HG03460 (cell line): ENCODE data around the gene PSMC3.

Experiments used
- ATAC-seq: cut with Tn5 transposase; IDR thresholded peaks from one replicate; pipeline ENCODE4 v1.9.1; 2021; ENCODE audit not compliant: unreplicated experiment

Gene PSMC3

DNA sequence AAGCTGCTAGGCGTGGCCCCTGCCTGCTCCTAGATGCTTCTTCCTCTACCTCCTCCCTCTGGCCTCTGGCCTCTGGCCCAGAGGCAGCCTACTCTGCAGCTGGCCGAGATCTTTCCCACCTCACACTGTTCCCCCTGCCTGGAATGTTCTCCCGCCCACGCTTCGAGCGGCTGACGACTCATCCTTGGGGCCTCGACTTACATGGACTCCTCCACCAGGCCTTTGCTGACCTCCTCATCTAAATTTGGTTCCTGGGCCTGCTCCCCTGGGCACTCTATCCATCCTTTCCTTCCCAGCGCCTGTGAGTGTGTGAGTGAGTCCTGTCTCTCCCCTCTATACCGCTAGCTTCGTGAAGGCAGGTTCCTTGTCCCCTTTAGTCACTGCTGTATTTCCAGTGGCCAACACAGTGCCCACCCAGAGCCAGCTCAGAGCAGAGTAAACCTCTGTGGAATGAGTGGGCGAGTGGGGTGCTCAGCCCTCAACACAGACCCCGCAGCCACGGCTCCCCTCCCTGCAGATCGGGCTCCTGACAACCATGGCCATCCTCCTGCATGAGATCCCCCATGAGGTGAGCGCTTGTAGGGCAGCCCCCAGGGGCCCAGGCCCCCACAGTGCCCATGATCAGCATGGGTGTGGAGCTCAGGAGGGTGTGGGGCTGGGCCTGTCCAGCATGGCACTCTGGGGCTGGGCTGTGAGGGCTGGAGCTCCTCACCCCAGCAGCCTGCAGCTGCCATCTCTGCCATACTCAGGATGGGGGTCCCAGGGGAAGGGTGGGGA lies 12.1 kb downstream of the PSMC3 start:
- no peak for ATAC-seq

GRCh38 chr11:47413351-47413750 lies 12.9 kb downstream of the PSMC3 start:
- ATAC-seq, result no peak

DNA sequence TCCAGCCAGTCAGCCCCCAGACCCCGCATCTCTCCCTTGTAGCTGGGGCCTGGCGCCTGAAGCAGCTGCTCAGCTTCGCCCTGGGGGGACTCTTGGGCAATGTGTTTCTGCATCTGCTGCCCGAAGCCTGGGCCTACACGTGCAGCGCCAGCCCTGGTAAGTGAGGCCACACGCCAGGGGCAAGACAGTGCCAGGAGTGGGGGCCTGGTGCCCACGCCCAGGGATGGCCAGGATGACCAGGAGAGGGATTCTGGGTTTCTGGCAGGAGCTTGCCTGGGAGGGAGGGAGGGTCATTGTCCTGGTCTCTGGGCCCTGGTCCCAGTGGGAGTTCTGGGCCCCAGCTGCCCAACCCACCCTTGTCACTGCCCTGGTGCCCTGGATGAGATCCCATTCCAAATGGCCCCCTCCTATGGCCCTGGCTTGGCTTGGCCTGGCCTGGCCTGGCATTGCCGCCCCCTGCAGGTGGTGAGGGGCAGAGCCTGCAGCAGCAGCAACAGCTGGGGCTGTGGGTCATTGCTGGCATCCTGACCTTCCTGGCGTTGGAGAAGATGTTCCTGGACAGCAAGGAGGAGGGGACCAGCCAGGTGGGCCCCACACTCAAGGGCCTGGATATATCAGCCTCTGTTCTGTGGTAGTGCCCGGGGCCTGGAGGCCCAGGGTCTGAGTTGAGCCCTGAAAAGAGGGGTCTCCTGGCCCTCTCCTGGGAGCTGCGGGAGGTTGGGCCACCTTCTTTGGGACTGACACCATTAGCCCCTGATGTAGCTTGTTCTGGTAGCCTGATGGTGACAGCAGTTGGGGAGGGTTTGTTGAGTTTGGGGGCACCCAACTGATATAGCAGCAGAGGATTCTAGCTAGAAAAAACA lies 14.1 kb downstream of the PSMC3 start:
- ATAC-seq, result no peak

GRCh38 chr11:47410370-47411264 lies 15.6 kb downstream of the PSMC3 start:
- no peak for ATAC-seq

DNA sequence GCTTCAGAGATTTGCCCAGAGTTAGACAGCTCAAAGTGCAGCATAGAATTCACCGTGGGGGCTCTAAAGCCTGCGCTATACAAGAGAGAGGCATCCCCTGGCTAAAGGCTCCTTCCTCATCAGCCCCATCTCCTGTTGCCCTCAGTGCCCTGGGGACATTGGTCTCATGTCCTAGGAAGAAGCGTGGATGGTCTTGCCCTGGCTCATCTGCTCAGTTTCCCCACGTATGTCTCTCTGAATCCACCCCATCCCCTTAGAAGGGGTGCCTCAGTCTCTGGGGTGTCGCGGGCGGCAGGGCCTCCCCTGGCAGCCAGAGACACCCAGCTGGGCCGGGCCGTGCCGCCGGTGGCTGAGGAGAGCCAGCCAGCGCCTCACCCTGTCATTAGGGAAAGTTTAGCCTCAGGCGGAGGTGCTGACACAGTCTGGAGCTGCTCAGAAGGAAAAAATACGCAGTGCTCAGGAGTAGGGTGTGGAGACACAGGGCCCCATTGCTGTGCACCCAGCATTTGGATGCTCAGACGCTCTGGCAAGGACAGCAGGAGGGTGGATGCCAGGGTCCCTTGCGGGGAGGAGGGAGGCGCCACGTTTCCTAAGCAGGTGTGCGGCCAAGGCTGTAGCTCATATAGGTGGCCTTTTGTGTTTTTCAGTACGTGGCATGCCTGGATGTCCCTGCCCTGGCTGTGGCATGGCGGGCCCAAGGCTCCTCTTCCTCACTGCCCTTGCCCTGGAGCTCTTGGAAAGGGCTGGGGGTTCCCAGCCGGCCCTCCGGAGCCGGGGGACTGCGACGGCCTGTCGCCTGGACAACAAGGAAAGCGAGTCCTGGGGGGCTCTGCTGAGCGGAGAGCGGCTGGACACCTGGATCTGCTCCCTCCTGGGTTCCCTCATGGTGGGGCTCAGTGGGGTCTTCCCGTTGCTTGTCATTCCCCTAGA lies 16.5 kb downstream of the PSMC3 start:
- ATAC-seq, result no peak

GRCh38 chr11:47408598-47409439 lies 17.4 kb downstream of the PSMC3 start:
- no peak for ATAC-seq

DNA sequence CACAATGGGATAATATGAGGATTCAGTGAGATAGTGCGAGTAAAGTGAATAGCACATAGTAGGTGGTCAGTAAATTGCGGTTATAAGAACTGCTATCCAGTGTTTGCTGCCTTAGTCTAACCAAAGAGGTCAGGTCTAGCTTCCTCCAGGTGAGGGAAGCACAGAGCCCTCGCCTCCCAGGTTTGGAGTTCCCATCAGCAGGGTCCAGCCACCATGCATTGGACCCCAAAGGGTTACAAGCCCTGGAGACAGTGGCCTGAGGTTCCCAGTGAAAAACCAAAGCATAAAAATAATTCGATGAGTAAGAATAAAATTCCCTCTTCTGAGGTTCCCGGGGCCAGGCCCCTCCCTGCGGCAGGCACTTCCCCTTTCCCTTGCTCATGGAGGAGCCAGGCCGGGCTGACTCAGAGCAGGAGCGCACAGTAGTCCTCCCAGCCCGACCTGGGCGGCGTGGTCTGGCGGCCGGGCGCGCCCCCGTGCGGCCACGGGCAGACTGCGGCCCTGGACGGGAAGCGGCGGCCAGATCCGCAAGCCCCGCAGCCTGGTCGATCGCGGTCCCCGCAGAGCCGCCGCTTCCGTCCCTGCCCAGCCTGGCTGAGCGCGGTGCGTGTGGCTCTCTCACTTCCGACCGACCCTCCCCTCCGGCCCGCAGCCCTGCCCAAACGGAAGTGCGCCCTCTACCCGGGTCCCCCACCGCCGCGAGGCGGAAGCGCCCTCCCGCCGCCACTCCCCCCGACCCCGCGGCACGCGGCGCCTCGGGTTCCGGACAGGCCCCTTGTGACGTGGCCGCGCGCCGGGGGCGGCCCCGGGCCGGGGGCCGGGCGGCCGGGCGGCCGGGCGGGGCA lies 18.3 kb downstream of the PSMC3 start, which contains the start of gene SLC39A13:
Gene SLC39A13, plus strand, starts transcription at position 845 of the 845 bp plus-strand sequence. CDS start 1,505 bp downstream, outside the sequence.
- ATAC-seq, result peak; percentile 80

DNA sequence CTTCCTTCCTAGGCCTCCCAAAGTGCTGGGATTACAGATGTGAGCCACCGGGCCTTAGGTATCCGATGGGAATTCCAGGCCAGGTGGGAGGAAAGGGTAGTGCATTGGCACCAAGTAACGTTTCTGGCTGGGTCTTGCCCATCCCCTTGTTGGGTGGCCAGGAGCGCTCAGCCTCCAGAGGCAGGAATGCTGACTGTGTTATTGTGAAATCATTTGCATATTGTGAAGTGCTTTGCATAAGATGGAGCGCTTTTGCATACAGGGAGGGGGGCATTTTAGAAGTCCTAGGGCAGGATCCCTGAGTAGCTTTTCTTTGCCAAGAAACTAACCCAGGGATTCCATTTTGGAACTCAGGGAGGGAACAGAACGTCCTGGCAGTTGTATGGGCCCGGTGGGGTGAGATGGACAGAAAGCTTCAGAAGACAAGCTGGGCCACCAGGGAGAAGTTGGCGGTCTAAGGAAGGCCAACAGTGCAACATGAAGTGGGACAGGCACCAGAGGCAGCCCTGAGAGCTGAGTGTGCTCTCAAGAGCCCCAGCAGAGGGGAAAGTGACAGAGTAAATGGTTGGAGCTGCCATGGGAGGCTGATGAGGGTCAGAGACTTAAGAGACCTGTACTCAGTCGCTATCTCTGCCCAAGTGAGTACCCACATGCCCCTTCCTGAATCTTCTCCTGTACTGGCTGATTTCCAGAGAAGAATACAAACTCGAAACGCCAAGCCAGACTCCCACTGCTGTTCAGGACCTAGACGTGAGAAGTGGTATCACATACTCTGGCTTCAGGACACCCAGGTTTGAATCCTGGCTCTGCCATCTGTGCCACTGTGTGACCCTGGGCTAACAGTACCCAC lies 19.1 kb downstream of the PSMC3 start:
- ATAC-seq, result no peak

DNA sequence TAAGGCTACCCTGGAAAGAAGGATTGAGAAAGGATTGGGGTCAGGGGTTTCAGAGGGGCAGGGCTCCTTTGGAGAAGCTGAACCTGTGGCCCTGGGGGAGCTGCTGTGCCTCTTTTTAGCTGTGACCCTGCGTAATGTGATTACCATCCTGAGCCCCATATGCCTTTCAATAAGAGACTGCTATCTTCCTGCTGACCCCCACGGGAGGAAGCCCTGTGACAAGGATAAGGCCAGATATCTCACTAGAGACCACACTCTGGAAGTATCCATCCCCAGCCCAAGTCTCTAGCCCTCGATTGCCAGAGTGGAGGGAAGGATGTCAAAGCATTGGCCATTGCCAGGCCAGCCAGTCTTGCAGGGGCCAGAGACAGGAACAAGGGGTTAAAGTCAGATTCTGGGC lies 22.7 kb downstream of the PSMC3 start:
- no peak for ATAC-seq

- ATAC-seq, result no peak
Measured at GRCh38 chr11:47403135-47403534, 23.1 kb downstream of the PSMC3 start.

GRCh38 chr11:47400768-47401279 lies 25.4 kb downstream of the PSMC3 start:
- ATAC-seq, result peak; percentile 60

GRCh38 chr11:47399860-47400767 lies 26.1 kb downstream of the PSMC3 start:
- ATAC-seq, result peak; percentile 47

DNA sequence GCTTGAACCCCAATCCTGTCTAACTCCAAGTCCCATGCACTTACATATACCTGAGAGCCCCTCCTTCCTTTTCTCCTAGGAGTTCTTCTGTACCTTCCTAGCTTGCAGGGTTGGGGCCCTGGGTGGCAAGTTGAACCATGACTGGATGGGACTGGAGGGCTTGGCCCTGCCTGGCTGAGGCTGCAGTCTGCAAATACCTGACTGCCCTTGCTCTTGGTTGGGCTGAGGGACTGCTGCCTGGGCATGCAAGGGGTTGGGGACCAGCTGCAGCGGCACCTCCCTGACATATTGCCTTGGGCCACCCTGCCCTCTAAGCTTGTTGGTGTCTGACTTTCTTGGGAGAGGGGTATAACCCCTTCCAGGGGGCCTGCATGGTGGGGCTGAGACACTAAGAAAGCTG lies 27.7 kb downstream of the PSMC3 start:
- no peak for ATAC-seq

- ATAC-seq, result no peak
Measured at GRCh38 chr11:47398011-47398410, 28.2 kb downstream of the PSMC3 start.

GRCh38 chr11:47396049-47396320 lies 30.3 kb downstream of the PSMC3 start:
- no peak for ATAC-seq
